GM15510 (cell line): ENCODE results near the gene HBEGF.

Source experiments
- POLR2A ChIP-seq: IDR thresholded peaks from 3 replicates; pipeline ENCODE4 v1.6.1; 2011; ENCODE audit warnings: borderline replicate concordance; ENCODE audit not compliant: insufficient read length; ENCODE audit errors: extremely low read depth

The HBEGF gene

GRCh38 chr5:140346348-140347221 lies at the start of gene HBEGF:
HBEGF (minus strand) TSS chr5:140346603; CDS start chr5:140346328, 275 bp downstream.
- peak; percentile 63 for TF ChIP-seq POLR2A

GRCh38 chr5:140393738-140394137 lies 47.3 kb upstream of the HBEGF start:
- no peak for TF ChIP-seq POLR2A

- no peak for TF ChIP-seq POLR2A
Observed at GRCh38 chr5:140391732-140392131, 45.3 kb upstream of the HBEGF start.

- no peak for TF ChIP-seq POLR2A
Observed at GRCh38 chr5:140391312-140391711, 44.9 kb upstream of the HBEGF start.

- no peak for TF ChIP-seq POLR2A
Observed at GRCh38 chr5:140388052-140388451, 41.6 kb upstream of the HBEGF start.

GRCh38 chr5:140383300-140383699 lies 36.9 kb upstream of the HBEGF start:
- TF ChIP-seq POLR2A, result no peak

- TF ChIP-seq POLR2A, result no peak
Observed at GRCh38 chr5:140382866-140383265, 36.5 kb upstream of the HBEGF start.

- no peak for TF ChIP-seq POLR2A
Observed at GRCh38 chr5:140381972-140382371, 35.6 kb upstream of the HBEGF start.

- TF ChIP-seq POLR2A, result no peak
Observed at GRCh38 chr5:140381351-140381750, 34.9 kb upstream of the HBEGF start.

GRCh38 chr5:140372971-140373487 lies 26.6 kb upstream of the HBEGF start:
- no peak for TF ChIP-seq POLR2A

GRCh38 chr5:140371356-140372151 lies 25.2 kb upstream of the HBEGF start:
- no peak for TF ChIP-seq POLR2A

- no peak for TF ChIP-seq POLR2A
Observed at GRCh38 chr5:140367256-140368013, 21.0 kb upstream of the HBEGF start.

GRCh38 chr5:140366589-140367255 lies 20.3 kb upstream of the HBEGF start:
- no peak for TF ChIP-seq POLR2A

GRCh38 chr5:140365941-140366340 lies 19.5 kb upstream of the HBEGF start:
- no peak for TF ChIP-seq POLR2A
